GM12872 (cell line): ENCODE data around the gene EPB41L2.

Source experiments
- CTCF ChIP-seq: IDR thresholded peaks from 3 replicates; pipeline ENCODE4 v1.5.1; 2011; ENCODE audit warnings: low read depth, mild to moderate bottlenecking, low read length, moderate library complexity; ENCODE audit not compliant: insufficient read depth

EPB41L2 gene

GRCh38 chr6:130959951-130960350 lies 103.1 kb downstream of the EPB41L2 start:
- TF ChIP-seq CTCF: no peak

- no peak for TF ChIP-seq CTCF
Observed at GRCh38 chr6:130958468-130958867, 104.6 kb downstream of the EPB41L2 start.

- no peak for TF ChIP-seq CTCF
Observed at GRCh38 chr6:130955755-130956154, 107.3 kb downstream of the EPB41L2 start.

GRCh38 chr6:130949553-130949952 lies 113.5 kb downstream of the EPB41L2 start:
- TF ChIP-seq CTCF: no peak

- TF ChIP-seq CTCF: no peak
Observed at GRCh38 chr6:130947464-130947863, 115.6 kb downstream of the EPB41L2 start.

GRCh38 chr6:130946076-130946475 lies 117.0 kb downstream of the EPB41L2 start:
- TF ChIP-seq CTCF: no peak

GRCh38 chr6:130945401-130945919 lies 117.6 kb downstream of the EPB41L2 start:
- no peak for TF ChIP-seq CTCF
